ENCODE measurements around the gene TUBAL3.

DNA sequence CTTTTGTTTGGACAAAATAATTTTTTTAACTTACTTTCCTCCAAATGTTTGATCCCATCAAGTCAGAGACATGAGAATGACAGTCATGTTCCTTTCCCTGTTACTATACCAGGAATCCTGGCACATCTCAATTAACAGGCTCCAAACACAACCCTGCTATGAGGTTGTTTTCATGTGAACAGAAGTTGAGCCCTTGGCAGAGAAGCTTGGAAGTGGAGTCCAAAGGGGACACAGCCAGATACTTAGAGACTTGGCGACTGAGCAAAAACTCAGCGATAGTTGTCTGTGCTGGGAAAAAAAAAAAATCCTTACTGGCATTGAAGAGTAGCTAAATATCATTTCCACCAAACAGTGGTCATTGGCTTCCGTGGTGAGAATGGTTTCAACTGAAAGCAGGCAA is 12.8 kb downstream of the TUBAL3 start:
- TF ChIP-seq, protein P1, sequence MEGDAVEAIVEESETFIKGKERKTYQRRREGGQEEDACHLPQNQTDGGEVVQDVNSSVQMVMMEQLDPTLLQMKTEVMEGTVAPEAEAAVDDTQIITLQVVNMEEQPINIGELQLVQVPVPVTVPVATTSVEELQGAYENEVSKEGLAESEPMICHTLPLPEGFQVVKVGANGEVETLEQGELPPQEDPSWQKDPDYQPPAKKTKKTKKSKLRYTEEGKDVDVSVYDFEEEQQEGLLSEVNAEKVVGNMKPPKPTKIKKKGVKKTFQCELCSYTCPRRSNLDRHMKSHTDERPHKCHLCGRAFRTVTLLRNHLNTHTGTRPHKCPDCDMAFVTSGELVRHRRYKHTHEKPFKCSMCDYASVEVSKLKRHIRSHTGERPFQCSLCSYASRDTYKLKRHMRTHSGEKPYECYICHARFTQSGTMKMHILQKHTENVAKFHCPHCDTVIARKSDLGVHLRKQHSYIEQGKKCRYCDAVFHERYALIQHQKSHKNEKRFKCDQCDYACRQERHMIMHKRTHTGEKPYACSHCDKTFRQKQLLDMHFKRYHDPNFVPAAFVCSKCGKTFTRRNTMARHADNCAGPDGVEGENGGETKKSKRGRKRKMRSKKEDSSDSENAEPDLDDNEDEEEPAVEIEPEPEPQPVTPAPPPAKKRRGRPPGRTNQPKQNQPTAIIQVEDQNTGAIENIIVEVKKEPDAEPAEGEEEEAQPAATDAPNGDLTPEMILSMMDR (IDR thresholded peaks at IDR 0.05): no peak
- TF ChIP-seq POLR2A (IDR thresholded peaks at IDR 0.05): no peak
- TF ChIP-seq EP300 (IDR thresholded peaks at IDR 0.05; ENCODE audit: low read depth): no peak
- TF ChIP-seq POLR2AphosphoS5 (IDR thresholded peaks at IDR 0.05): no peak
